ENCODE measurements around the gene SND1.
A peak's percentile ranks its signal among the peaks of the same experiment; 100 is the strongest.

SND1 gene

GRCh38 chr7:127683776-127684681, 32.0 kb downstream of the SND1 start:
- no peak for DNase-seq (ENCODE audit: low spot score)

- no peak for DNase-seq (ENCODE audit: low spot score)
These were observed 37.3 kb downstream of the SND1 start for GRCh38 chr7:127689194-127689772.

GRCh38 chr7:127690337-127690736, 38.3 kb downstream of the SND1 start:
- DNase-seq (ENCODE audit: low spot score) = no peak

- peak; percentile 50 for DNase-seq (ENCODE audit: low spot score)
These were observed 38.8 kb downstream of the SND1 start for GRCh38 chr7:127690806-127691205.

DNA sequence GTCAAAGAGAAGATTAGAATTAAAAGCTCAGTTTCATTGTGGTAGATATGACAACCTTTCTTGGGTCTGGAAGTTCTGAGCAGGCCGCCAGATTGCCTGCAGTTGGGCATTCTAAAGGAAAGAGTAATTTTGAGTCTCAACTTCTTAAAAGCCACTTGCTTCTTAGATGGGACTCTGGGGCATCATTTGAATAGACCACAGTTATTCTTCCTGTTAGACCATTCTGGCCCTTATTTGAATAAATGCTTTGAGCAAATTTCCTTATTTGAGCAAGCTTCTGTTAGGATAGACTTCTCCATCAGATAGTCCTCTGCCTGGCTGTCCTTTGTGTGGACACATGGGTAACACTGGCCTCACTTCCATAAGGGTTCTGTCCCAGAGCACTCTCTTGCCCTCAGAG, 40.2 kb downstream of the SND1 start:
- DNase-seq (ENCODE audit: low spot score) = no peak

DNA sequence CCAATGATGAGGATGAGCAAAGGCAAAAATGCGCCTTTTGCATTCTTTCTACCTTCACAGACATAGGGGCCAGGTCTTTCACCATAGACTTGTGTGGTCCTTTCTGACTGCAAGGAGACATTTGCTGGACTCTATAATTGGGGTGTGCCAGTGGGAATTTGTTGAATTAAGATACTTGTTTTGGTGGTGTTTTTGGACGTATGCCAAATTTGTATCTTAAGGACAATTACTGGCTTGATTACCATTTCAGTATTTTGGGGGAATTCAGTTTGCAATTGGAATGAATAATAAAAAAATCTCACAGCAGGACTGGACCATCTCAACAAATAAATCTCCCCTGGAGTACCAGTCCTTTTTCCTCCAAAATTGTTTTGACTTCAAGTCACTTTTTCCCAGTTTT, 47.9 kb downstream of the SND1 start:
- DNase-seq (ENCODE audit: low spot score) = no peak

GRCh38 chr7:127702052-127702652, 50.2 kb downstream of the SND1 start:
- DNase-seq (ENCODE audit: low spot score) = no peak

- DNase-seq (ENCODE audit: low spot score) = no peak
These were observed 50.9 kb downstream of the SND1 start for GRCh38 chr7:127702938-127703337.

GRCh38 chr7:127704211-127704610, 52.2 kb downstream of the SND1 start:
- no peak for DNase-seq (ENCODE audit: low spot score)

- DNase-seq (ENCODE audit: low spot score) = no peak
These were observed 53.5 kb downstream of the SND1 start for GRCh38 chr7:127705461-127705959.

- no peak for DNase-seq (ENCODE audit: low spot score)
These were observed 54.8 kb downstream of the SND1 start for GRCh38 chr7:127706766-127707165.

DNA sequence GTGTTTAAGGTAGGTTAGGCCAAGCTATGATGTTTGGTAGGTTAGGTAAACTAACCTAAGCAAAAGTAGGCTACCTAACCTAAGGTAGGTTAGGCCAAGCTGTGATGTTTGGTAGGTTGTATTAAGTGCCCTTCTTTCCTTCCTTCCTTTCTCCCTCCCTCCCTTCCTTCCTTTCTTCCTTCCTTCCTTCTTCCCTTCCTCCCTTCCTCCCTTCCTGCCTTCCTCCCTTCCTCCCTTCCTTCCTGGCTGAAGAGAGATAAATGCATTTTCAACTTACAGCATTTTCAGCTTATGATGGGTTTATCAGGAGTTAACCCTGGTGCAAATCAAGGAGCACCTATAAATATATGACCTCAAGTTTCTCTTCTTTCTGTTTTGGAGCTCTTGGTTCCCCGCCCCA, 56.2 kb downstream of the SND1 start:
- no peak for DNase-seq (ENCODE audit: low spot score)

DNA sequence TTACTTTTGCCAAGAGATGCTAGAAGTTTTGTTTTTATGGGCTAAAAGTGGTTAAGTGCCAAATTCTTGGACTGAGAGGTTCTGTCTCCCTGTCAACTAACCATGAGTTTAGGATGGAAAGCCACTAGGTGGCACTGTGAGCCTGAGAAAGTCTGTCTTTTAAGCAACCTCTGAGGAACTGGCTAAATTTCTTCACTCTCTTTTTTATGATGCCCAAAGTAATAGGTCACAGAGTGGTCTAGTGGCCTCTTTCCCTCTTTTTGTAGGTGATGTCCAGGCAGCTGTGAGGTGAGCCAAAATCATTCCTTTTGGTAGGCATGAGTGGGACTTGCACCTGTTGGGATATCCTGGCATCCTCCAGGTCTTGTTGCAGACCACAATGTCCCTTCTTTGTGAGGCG, 56.8 kb downstream of the SND1 start:
- peak; percentile 65 for DNase-seq (ENCODE audit: low spot score)

GRCh38 chr7:127710635-127711034, 58.6 kb downstream of the SND1 start:
- DNase-seq (ENCODE audit: low spot score) = no peak

DNA sequence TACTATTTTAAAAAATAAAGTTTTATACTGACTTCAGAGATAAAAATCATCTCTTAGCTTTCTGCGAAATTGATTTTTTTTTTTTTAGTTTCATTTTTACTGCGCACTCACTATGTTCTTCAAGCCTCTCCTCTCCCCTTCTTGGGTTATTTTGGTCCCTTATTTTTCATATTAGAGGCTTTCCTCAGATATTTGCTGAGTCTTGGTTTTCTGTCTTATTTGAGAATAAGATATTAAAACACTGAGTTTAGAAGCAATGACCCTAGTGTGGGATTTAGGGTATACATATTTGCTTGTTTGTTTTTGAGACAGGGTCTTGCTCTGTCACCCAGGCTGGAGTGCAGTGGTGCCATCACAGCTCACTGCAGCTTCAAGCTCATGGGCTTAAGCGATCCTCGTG, 59.9 kb downstream of the SND1 start:
- no peak for DNase-seq (ENCODE audit: low spot score)

GRCh38 chr7:127713006-127713405, 61.0 kb downstream of the SND1 start:
- no peak for DNase-seq (ENCODE audit: low spot score)

DNA sequence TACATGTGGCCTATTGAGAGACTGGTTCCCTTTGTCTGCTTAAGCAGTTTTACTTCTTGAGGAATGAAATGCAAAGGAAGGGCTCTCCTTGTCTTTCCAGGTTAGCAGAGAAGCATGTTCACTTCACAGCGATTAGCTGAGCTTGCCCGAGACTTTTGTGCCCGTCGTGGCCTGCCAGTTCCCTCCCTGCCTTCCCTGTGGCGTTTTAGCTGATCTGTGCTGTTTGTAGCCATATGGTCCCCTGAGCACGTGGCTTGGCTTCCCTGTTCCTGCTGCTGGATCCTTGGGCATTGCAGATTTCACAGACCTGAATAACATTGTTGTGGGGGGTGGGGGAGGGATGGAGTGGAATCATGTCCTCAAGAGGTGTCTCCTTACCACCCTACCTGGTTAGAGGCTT, 61.8 kb downstream of the SND1 start:
- no peak for DNase-seq (ENCODE audit: low spot score)

DNA sequence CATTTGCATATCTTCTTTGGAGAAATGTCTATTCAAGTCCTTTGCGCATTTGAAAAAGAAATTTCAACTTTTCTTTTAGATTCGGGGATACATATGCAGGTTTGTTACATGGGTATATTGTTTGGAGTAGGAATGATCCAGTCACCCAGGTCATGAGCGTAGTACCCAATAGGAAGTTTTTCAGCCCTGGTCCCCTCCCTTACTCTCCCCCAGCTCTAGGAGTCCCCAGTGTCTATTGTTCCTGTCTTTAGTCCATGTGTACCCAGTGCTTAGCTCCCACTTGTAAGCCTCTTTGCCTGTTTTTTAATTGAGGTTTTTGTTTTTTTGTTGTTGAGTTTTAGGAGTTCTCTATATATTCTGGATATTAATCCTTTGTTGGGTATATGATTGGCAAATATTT, 63.3 kb downstream of the SND1 start:
- no peak for DNase-seq (ENCODE audit: low spot score)

GRCh38 chr7:127715901-127716300, 63.9 kb downstream of the SND1 start:
- DNase-seq (ENCODE audit: low spot score) = no peak

DNA sequence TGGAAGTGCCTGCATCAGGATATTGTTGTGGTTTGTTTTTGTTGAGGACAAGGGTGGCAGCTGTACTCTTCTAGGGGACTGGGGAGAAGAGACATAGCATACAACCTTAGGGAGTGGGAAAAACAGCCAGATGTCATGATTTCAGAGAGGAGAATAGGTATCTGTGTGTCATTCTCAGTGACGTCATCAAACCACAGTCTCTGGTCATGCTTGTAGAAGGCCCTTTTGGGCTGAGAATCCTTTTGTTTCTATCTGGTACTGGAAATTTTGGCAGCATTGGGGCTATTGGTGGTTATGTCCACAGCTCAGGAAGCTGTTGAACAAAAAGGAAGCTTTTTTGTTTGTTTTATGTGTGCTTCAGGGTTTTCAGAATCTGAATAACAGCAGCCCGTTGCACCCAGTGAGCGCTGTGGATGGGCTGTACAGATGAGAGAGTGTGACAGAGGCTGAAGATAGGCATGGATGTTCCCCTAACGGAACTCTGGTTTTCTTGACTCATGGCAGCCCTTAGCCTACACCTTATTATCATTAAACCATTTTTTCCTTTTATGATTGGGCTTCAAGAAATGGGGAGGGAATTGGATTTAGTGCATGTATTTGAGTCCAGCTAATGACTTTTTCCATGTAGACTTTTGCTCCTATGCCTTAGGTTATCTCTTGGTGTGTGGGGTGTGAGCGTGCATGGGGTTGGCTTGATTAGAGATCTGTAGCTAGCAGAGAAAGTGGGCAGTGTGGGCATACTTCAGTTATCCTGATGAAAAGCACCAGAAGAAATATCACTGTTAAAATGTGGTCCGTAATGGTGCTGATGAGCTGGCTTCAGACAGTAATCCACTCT, 65.7 kb downstream of the SND1 start:
- DNase-seq (ENCODE audit: low spot score) = no peak

DNA sequence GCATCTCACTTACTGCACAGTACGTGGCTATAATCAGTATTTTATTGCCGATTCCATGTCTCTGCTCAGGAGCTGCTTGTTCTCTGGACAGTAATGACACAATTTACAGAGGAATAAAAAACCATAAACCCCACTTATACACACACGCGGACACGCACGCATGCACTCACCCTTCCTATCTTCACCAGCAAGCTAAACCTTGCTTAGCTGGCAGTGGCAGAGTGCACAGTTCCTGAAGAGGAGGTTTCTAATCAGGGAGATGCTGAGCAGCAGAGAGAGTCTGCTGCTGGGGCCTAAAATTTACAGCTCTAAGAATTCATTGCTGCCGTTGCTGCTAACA, 66.3 kb downstream of the SND1 start:
- no peak for DNase-seq (ENCODE audit: low spot score)

DNA sequence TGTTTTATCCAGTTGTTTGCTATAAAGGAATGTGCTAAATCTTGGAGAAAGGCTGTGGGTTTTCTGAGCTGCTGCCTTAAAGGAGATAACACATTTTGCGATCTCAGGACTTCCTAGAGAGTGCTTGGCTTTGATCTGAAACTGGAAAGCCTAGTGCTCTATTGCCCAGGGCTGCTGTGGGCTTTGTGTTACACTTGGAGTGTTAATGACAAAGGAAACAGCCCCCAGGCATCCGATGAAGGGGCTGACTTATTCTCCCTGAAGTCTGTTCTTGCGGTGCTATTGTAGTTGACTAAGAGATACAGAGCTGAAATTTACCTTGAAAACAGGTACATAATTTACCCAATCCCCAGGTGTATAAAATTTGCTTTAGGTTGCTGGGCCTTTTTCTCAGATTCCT, 74.5 kb downstream of the SND1 start:
- no peak for DNase-seq (ENCODE audit: low spot score)
